NCI-H2081 treated with DMSO at 0.1 percent for 48 hours (cell line): ENCODE data around the gene GPR32.
"Not testable (repeated sequence)": the region's sequence is repeated elsewhere in the genome, so short reads cannot be mapped to it uniquely, and the experiment has no call there.

Experiments
- DNase-seq: peaks from one replicate; lab custom pipeline; 2025; lab: John Stamatoyannopoulos, UW

The GPR32 gene

DNA sequence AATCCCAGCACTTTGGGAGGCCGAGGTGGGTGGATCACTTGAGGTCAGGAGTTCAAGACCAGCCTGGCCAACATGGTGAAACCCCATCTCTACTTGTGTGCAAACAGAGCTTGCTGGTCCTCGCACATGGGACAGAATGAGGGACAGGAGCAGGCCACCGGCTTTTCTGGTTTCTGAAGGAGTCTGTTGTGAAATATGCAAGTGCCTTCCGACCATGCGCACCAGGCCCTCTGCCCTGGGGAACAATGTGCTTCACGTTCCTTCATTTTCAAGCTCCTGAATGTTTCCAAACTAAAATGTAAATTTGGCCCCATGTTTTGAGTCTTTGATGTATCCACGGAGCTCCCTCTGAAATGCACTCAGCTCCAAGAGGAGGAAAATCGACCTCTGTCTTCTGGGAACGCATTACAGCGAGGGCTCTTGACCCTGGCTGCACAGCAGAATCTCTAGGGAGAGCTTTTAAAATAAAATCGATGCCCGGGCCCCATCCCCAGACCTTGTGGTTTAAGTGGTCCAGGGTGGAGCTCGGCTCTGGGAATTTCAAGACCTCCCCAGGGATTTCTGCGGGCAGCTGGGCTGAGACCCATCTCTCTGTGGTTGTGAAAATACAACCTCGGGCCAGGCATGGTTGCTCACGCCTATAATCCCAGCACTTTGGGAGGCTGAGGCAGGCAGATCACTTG, 10.6 kb downstream of the GPR32 start:
- DNase-seq = no peak

DNA sequence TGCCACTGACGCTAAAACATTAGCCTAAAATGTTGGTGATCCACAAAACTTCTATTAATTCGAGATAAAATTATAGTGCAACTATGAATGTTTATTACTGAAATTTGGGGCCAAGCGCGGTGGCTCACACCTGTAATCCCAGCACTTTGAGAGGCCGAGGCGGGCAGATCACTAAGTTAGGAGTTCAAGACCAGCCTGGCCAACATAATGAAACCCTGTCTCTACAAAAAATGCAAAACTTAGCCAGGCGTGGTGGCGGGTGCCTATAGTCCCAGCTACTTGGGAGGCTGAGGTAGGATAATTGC, 13.5 kb downstream of the GPR32 start:
- DNase-seq = not testable (repeated sequence)

DNA sequence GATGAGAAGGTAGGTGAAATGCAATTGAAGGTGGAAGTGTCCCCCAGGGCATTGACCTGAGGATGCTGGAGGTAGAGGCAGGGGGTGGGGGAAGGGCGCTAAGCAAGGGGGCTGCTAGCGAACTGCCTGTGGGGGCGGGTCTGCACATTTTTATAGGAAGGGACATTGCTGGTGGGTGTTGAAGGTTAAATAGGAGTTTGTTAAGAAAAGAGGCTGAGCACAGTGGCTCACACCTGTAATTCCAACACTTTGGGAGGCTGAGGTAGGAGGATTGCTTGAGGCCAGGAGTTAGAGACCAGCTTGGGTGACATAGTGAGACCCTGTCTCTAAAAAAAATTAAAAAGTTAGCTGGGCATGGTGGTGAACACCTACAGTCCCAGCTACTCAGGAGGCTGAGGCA, 14.4 kb downstream of the GPR32 start:
- DNase-seq = no peak

DNA sequence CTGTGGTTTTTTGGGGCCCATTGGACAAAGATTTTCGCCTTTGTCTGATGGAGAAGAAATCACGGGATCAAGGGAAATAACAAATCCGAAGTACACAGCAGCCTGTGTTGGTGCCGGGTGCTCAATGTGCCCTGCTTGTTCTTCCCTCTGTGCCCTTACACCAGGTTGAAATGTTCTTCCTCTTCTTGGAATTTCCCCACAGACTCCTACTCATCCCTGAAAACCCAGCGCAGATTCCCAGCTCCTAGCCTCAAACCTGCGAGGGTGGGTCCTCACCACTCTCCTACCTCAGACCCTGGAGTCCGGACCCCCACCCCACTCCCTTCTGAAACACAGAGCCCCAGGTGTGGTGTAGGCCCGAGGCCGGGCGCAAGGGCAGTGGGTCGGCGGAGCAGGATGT, 15.1 kb downstream of the GPR32 start:
- DNase-seq = no peak

DNA sequence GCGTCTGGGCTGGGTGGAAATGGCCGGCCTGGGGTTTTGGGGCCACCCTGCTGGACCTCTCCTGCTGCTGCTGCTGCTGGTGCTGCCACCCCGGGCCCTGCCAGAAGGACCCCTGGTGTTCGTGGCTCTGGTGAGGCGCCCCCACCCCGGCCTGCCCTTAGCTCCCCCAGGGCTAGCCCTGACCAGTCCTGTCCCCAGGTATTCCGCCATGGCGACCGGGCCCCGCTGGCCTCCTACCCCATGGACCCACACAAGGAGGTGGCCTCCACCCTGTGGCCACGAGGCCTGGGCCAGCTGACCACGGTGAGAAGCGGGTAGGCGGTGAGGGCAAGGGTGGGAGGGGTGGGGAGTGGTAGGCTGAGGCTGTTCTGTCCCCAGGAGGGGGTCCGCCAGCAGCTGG, 20.1 kb downstream of the GPR32 start, which contains the start of gene ACP4:
Gene ACP4, plus strand, starts transcription at position 20 of the 400 bp plus-strand sequence. Its CDS starts 0 bp downstream, at position 20.
- DNase-seq = no peak

DNA sequence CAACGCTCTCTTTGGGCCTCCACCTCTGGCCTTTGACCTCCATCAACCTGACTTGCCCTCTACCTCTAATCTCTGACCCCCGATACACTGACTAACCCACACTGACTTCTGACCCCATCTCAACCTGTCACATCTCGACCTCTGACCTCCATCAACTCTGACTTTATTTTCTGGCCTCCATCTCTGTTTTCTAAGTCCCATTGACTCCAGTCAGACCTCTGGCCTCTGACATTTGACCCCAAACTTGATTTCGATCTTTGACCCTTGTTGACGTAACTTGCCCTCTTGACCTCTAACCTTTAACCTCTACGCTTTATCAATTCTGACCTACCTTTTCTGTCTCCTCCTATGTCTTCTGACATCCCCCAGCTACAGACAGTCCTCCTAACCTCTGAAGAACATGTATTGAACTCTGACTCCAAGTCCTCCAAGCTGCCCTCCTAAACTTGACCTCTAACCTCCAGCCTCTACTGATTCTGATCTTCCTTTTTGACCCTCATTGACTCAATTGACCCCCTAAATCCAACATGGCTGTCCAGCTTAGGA, 20.7 kb downstream of the GPR32 start:
- DNase-seq = no peak

DNA sequence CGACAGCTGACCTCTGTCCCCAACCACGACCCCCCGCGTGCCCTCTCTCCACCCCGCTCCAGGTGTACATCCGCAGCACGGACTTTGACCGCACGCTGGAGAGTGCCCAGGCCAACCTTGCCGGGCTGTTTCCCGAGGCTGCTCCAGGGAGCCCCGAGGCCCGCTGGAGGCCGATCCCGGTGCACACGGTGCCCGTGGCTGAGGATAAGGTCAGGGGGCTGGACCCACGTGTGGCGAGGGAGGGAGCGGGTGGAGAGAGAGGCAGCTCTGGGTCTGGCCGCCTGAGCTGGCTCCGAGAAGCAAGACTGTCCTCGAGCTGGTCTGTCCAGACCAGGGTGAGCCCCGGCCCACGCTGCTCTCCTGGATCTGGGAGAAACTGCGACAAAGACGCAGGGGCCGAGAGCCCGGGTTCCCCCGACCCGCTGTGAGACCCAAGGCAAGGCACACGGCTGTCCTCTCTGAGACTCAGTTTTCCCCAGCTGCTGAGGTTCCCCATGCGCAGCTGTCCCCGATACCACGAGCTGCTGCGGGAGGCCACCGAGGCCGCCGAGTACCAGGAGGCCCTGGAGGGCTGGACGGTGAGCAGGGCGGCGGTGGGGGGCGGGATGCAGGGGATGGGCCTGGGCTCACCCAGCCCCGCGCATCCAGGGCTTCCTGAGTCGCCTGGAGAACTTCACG, 21.5 kb downstream of the GPR32 start:
- DNase-seq = no peak

DNA sequence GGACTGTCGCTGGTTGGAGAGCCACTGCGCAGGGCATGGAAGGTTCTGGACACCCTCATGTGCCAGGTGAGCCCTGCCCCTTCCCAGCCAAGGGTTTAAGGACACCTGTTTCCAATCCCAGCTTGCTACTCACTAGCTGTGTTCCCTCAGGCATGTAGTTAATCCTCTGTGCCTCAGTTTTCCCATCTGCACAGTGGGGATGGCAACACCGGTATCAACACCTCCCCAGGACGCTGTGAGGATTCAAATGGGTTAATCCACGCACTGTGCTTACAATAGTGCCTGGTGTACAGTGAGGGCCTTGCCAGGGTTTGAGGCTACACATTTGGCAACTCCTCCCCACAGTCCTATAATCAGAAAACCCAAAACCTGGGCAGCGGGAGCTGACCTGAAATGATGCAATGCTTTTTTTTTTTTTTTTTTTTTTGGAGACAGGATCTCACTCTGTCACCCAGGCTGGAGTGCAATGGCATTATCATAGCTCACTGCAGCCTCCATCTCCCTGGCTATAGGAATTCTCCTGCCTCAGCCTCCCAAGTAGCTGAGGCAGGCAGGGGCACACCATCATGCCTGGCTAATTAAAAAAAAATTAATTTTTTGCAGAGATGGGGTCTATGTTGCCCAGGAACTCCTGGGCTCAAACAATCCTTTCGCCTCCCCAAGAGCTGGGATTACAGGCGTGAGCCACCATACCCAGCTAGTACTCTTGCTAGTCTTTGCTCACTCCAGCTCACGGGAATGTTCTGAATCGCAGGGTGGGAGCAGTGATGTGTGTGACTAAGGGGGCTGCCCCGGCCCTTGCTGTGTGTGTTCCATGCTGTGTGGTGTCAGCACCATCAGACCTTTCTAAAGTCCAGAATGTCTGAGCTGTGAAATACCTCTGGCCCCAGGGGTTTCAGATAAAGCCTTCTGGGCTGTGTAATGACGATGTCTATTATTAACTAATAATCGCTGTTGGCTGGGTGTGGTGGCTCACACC, 22.3 kb downstream of the GPR32 start:
- no peak for DNase-seq

DNA sequence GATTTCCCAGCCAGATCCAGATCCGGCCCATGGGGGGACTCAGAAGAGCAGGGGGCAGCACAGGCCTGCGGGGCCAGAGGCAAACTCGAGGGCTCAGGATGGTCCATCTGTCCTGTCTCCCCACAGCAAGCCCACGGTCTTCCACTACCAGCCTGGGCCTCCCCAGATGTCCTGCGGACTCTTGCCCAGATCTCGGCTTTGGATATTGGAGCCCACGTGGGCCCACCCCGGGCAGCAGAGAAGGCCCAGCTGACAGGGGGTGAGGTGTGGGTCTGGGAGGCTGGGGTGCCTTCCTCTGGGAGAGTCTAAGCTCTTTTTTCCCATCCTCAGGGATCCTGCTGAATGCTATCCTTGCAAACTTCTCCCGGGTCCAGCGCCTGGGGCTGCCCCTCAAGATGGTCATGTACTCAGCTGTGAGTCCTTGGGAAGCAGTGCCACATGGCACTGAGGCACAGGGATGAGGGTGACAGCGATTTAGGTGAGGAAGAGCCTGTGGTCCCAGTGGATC, 23.3 kb downstream of the GPR32 start:
- DNase-seq = no peak

DNA sequence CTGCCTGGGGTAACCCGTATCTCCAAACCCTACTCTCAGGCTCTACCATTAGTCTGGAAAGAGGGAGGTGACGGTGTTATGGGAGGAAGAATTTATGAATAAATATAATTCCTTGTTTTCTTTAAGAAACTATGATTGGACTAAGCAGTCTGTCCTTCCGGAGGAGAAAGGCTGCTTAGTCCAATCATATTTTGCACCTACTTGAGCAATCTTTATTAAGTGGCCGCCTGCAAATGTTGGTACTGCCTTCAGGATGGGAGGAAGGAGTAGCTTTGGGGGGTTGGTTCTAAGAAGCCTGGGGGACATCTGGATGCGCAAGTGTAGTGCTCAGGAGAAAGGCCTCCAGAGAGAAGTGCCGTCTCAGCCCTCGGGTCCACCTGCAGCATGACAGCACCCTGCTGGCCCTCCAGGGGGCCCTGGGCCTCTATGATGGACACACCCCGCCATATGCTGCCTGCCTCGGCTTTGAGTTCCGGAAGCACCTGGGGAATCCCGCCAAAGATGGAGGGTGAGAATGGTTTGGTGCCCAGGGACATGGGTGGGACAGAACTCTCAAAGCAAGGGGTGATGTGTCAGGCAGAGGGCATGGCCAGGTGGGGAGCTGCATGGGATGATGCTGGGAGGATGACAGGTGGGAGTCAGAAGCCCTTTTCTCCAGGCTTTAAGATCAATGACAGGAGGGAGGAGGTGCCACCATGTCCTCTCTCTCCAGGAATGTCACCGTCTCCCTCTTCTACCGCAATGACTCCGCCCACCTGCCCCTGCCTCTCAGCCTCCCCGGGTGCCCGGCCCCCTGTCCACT, 24.0 kb downstream of the GPR32 start:
- DNase-seq = no peak

DNA sequence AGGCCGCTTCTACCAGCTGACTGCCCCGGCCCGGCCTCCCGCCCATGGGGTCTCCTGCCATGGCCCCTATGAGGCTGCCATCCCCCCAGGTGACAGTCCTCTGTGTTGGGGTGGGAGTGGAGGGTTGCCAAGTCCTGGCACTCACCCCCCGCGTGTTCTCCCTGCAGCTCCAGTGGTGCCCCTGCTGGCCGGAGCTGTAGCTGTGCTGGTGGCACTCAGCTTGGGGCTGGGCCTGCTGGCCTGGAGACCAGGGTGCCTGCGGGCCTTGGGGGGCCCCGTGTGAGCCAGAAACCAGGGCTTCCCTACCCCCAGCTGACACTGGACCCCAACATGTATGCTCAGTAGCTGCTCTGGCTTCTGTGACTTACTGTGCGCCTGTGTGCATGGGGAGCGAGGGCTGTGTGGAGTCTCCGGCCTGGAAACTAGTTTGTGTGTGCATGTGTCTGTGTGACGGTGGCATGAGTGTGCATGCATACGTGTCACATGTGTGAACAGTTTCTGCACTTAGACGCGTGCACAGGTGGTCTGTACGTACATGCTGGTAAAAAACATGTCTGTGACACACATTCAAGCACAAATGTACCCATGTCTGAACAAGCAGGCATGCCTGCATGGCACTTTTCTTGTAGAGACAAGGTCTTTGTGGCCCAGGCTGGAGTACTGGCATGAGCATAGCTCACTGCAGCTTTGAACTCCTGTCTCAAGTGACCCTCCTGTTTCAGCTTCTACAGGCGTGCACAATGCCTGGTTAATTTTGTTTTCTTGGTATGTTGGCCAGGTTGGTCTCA, 24.8 kb downstream of the GPR32 start:
- no peak for DNase-seq

DNA sequence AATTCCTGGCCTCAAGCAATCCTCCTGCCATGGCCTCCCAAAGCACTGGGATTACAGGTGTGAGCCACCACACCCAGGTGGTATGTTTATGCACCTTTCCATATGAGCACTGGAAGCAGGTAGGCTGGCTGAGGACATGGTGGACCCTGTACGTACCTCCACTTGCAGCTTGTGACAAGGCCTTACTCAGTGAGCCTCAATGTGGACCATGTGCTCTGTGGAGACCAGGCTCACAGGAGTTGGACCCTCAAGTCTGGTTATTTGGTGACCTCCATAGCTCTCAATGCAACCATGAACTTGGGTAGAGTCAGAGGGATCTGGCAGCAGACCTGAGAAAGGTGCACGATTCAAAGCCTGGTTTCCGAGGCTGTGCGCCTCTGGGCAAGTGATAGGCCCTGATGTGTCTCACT, 25.4 kb downstream of the GPR32 start:
- no peak for DNase-seq

DNA sequence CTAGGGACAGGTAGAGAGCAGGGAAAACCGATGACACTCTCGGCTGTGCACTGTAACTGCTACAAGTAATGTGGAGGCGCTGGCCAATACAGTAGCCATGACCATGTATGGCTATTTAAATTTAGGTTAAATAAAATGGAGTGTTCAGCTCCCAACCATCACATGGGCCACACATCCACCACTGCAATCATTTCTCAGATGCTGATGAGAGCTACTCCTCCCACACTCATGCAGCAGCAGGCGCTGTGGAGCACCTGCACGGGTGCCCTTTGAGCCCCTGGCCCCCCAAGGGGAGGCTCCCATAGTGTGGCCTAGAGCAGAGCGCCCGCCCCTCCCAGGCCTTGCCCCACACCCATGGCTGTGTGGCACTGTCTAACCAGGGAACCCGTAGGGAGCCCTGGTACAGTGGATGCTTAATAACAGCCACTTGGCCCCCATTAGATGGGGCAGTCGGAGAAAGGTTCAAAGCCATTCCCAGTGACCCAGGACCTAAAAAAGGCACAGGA, 25.9 kb downstream of the GPR32 start:
- DNase-seq = no peak

DNA sequence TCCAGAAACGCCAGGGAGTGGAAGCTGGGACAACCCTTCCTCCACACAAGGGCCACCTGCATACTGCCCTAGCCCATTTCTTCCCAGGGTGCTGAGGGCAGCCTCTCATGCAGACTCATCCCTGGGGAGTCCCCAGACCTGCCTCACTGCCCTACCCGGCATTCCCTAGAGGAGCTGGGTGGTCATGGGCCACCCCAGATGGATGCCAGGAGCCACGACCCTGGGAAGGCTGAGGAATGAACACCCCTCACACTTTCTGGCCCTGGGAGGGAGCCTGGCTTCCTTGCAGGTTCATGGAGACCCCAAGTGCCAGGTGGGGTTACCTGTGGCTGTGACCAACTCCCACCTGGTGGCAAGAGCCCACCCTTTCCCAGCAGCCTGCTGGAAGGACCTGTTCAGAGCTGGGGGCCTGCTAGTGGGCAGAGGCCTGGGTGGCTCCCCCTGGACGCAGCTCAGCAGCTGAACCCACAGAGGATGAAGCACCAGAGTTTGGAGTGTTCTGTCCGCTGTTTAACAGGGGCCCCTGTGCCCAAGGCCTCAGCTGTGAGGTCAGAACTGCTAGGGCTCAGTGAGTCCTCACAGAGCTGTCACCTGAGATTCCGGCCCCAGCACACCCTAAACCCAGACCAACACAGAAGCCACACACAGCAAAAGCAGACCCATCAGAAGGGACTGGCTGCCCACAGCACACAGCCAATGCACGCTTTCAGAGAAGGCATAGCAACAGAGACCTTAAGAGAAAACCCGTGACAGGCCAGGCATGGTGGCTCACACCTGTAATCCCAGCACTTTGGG, 26.6 kb downstream of the GPR32 start:
- no peak for DNase-seq

DNA sequence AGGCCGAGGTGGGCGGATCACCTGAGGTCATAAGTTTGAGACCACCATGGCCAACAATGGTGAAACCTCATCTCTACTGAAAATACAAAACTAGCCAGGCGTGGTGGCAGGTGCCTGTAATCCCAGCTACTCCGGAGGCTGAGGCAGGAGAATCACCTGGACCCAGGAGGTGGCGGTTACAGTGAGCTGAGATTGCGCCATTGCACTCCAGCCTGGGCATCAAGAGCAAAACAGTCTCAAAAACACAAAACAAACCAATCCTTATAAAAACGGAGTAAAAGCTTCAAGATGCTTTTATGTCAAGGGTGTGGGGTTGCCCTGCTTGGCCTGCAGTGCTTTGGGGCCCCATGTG, 27.1 kb downstream of the GPR32 start:
- no peak for DNase-seq

DNA sequence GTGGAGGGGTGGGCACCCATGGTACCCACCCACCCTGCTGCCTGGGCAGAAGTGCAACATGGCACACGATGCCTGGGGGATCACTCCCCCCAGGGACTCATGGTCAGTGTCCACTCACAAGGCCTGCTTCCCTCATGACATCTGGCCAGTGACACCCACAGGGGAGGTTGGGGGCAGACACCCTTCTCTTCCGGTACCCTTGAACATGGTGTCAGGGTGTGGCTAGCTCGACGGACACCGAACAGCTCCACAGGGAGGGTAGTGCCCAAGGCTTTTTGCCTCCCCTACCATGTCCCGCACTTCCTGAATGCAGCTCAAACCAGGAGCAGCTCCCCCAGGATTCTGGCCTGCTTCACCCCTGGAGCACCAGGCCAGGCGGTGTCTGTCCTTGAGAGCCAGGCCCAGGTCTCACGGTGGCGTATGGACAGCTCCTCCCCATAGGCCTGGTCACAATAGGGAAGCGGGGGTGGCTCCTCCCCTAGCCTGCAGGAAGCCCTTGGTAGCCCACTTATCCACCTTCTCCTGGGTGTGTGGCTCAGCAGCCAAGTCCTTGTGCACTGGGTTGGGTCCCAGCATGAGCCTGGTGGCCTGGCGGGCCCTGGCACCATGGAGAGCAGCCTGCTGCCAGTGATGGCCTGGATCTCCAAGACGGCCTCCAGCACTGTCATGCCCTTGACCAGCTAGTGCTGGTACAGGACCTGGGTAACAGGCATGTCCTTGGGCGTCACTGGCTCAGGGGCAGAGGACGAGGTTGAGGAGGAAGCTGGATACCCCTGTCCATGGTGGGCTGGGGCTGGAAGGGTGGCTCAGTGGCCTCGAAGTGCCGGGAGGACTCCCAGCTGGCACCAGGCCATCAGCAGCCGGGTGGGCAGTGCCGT, 27.8 kb downstream of the GPR32 start:
- no peak for DNase-seq

DNA sequence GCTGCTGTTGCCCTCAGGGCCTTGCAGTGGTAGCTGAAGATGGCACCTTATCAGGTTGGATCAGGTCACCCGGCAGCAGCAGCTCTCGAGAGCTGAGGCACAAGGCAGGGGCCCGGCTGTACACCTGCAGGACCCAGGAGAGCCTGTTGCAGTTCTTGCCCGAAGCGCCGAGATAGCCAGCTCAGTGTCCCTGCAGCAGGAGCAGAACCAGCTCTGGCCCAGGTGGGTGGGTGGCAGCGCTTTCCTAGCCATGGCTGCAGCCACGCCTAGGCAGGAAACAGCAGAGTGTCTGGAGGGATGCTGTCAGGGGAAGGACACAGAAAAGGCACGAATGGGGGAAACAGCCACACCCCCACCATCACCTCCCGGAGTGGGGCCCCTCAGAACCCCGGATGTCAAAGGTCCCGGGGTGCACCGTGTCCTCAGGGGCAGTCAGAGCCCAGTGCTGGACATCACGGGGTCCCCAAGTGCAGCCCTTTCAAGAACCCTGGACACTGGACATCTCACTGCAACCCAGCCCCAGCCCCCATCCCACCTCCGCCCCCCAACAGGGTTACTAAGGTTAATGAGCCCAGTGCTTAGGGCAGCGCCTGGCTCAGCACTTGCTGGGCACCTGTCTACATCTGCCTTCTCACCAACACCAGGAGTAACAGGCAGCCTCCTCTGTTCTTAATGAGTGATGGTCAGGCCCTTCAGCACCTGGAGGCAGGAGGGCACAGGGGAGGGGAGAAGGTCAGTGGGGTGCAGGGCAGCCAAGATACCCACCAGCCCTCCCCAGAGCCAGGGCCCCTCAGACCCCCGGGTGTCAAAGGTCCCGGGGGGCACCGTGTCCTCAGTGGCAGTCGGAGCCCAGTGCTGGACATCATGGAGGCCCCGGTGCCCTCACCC, 28.6 kb downstream of the GPR32 start:
- no peak for DNase-seq

DNA sequence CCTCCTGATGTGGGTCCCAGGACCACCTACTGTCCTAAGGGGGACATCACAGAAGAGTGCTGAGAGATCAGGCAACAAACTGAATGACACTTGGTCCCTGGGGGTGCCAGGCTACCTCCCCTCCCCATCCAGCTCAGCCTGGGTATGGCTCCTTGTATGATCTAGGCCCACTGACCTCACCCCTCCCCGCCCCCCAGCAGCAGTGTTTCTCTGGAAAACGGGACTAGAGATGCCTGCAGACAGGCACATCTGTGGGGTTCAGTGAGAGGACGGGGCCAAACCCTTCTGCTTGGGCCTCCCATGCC, 29.2 kb downstream of the GPR32 start:
- no peak for DNase-seq
